Ovary (tissue), 9 donors: ENCODE data around the gene YJEFN3. TPM values are rescaled to one million over a fixed set of nuclear protein-coding genes. Genes with fewer than 3 reads are reported as not detected.

Source experiments
- DNase-seq, 5 donors: peaks; one replicate each; pipeline ENCODE4 v3.0.0-alpha.2; 2019 to 2020
- H3K27ac ChIP-seq, 2 donors: fragments of 200-600 bp; one replicate each; pipeline versions ENCODE4 v1.5.1 to v1.8.0; 2019 to 2022
- H3K27me3 ChIP-seq: fragments of 200-600 bp; one replicate; pipeline ENCODE4 v1.8.0; 2022
- H3K36me3 ChIP-seq: fragments of 200-600 bp; sonication (generic); one replicate; pipeline ENCODE4 v1.5.1; 2019
- H3K4me1 ChIP-seq: one replicate; pipeline ENCODE4 v1.8.1; 2013; ENCODE audit warnings: mild to moderate bottlenecking, moderate library complexity; ENCODE audit not compliant: insufficient read depth
- H3K4me3 ChIP-seq: fragments of 200-600 bp; sonication (generic); one replicate; pipeline ENCODE4 v1.5.1; 2017
- H3K9me3 ChIP-seq, 2 donors: fragments of 200-600 bp in 1 of 2; sonication (generic) in 1 of 2; one replicate each; pipeline versions ENCODE4 v1.5.1 to v1.8.1; 2013 to 2019; ENCODE audit warnings: mild to moderate bottlenecking in 1 of 2, moderate library complexity in 1 of 2
- EP300 ChIP-seq: sonication (generic); formaldehyde crosslinking; IDR thresholded peaks from one replicate; pipeline ENCODE4 v1.6.1; 2017; ENCODE audit warnings: antibody characterized with exemption
- POLR2A ChIP-seq: fragments of 450-650 bp; IDR thresholded peaks from one replicate; pipeline ENCODE4 v1.6.1; 2017; ENCODE audit warnings: antibody characterized with exemption, mild to moderate bottlenecking, moderate library complexity
- WGBS, 3 donors: extraction: QIAGEN DNeasy Blood & Tissue Kit in 1 of 3; methylation state at CpG; one replicate each; pipeline versions ENCODE4 v1.1.5 to v1.1.7; 2013 to 2017; 5-methylcytosine and 5-hydroxymethylcytosine counted together
- intact Hi-C, 4 donors: fragments of 100-400 bp; cut with DNase I; formaldehyde crosslinking; loops; one replicate each; pipeline versions ENCODE4 v1.11.0 to v1.15.1; 2022 to 2023
- polyA plus RNA-seq, 2 donors: library from polyadenylated mRNA; stranded (reverse); fragments of 200-250 nt in 1 of 2; fragments of 350-450 nt in 1 of 2; fragmentation: Illumina TruSeq in 1 of 2; extraction: RNeasy Lipid Tissue Mini Kit (QIAGEN cat#74804) in 1 of 2; gene quantifications; one replicate each; pipeline ENCODE4 v1.2.3, GENCODE V29; 2013 to 2014
- total RNA-seq, 7 donors: library from RNA; depleted of rRNA in 2 of 7; stranded (reverse); fragments of >200 nt in 2 of 7; fragmentation: NEBNext Ultra II Directional in 3 of 7; extraction: Animal tissue kit (Norgen Biotek cat#: 25700) in 3 of 7; gene quantifications; one replicate each; pipeline versions ENCODE4 v1.1.0 to v1.2.4, GENCODE V29; 2016 to 2023
- TF ChIP-seq, protein P1 (sequence below), 3 donors: fragments of 450-650 bp in 2 of 3; fragments of 200-600 bp in 1 of 3; IDR thresholded peaks; one replicate each; pipeline versions ENCODE4 v1.5.1 to v1.8.0; 2016 to 2022; ENCODE audit warnings: antibody characterized with exemption in 3 of 3, mild to moderate bottlenecking in 1 of 3
- donor health status: DM: no; HTN: no; CAD: no; lungs with moderate emphysema.
- donor health status: DM: no; HTN: no; CAD: no.
- donor health status: Bipolar disorder and iron deficiency.
- donor health status: DM: yes; HTN: yes; CAD: no.
- donor health status: DM: no; HTN: no; CAD: no.
- donor health status: DM: yes; HTN: yes; CAD: no.

The YJEFN3 gene
- total and polyA plus RNA-seq, 9 donors, result 2.0 to 5.0 (median 2.9) TPM

- Histone ChIP-seq H3K4me3 (no peak overlapping the region), H3K9me3 (no peaks in the 10 kb centered on the region), H3K27me3 (no peaks in the 10 kb centered on the region), H3K36me3 (no peaks in the 10 kb centered on the region), H3K4me1 (no peaks in the 10 kb centered on the region), H3K27ac (no peak overlapping the region)
- intact Hi-C loops, result no loop called here
- 63 to 71% (median 64%) methylated on average over 13 of the region's 13 CpGs for WGBS, 3 donors
- no peak for DNase-seq
- no peak for TF ChIP-seq EP300
- TF ChIP-seq POLR2A, result no peak
- TF ChIP-seq, protein P1, sequence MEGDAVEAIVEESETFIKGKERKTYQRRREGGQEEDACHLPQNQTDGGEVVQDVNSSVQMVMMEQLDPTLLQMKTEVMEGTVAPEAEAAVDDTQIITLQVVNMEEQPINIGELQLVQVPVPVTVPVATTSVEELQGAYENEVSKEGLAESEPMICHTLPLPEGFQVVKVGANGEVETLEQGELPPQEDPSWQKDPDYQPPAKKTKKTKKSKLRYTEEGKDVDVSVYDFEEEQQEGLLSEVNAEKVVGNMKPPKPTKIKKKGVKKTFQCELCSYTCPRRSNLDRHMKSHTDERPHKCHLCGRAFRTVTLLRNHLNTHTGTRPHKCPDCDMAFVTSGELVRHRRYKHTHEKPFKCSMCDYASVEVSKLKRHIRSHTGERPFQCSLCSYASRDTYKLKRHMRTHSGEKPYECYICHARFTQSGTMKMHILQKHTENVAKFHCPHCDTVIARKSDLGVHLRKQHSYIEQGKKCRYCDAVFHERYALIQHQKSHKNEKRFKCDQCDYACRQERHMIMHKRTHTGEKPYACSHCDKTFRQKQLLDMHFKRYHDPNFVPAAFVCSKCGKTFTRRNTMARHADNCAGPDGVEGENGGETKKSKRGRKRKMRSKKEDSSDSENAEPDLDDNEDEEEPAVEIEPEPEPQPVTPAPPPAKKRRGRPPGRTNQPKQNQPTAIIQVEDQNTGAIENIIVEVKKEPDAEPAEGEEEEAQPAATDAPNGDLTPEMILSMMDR (IDR thresholded peaks at IDR 0.05), result no peak
Measured at GRCh38 chr19:19548915-19549759, 20.4 kb downstream of the YJEFN3 start.

DNA sequence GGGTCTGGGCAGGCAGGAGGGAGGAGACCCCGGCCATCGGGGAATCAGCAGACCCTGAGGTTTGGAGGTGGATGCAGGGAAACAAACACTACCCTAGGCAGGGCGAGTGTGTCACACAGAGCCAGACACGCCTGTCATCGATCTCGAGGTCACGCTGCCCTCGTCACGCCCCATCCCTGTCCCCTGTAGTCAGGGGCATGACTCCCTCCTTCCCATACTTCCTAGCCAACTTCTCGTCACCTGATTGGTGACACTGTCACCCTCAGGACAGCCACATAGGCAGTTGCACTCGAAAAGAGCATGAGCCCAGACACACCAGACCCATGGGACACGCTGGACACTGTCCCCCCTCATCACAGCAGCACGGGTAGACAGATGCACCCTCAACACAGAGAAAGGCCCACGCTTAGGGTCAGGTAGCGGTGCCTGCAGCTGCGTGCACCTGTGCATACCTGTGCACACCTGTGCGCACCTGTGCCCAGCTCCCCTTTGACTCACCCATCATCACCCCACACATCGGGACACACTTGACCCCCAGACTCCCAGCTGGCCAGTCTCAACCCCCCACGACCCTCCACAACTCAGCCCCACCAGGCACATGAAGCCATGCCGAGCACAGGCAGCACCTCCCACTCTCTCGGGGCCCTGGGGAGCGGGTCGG is 21.2 kb downstream of the YJEFN3 start:
- Histone ChIP-seq H3K9me3 (no peaks in the 10 kb centered on the region), H3K4me3 (no peak overlapping the region), H3K4me1 (no peaks in the 10 kb centered on the region), H3K36me3 (no peaks in the 10 kb centered on the region), H3K27ac (no peak overlapping the region), H3K27me3 (no peaks in the 10 kb centered on the region)
- 34 to 52% (median 38%) methylated on average over 20 to 23 of the region's 23 CpGs for WGBS, 3 donors
- no peak for DNase-seq
- intact Hi-C loops, result no loop called here
- TF ChIP-seq POLR2A (no peak), EP300 (no peak)
- TF ChIP-seq, protein P1 (IDR thresholded peaks at IDR 0.05), result no peak

- 0 to 5% (median 2%) methylated on average over 6 to 8 of the region's 8 CpGs for WGBS, 3 donors
- no peaks in the 10 kb centered on the region for H3K27me3 ChIP-seq
Measured at GRCh38 chr19:19550485-19550929, 21.8 kb downstream of the YJEFN3 start.

More at GRCh38 chr19:19550485-19550929, 21.8 kb downstream of the YJEFN3 start:
- Histone ChIP-seq H3K36me3 (no peaks in the 10 kb centered on the region), H3K4me1 (no peaks in the 10 kb centered on the region), H3K4me3 (no peak overlapping the region), H3K9me3 (no peaks in the 10 kb centered on the region), H3K27ac (no peak overlapping the region)
- TF ChIP-seq, protein P1 (IDR thresholded peaks at IDR 0.05), result no peak
- TF ChIP-seq EP300, result no peak
- no peak for TF ChIP-seq POLR2A
- intact Hi-C loops, result no loop called here
- DNase-seq, result no peak
